HL-60 (cell line): ENCODE results near the gene RSBN1.

Experiments
- GABPA ChIP-seq: IDR thresholded peaks from 2 replicates; pipeline ENCODE4 v1.6.1; 2012; ENCODE audit warnings: low read depth
- POLR2AphosphoS5 ChIP-seq: IDR thresholded peaks from 2 replicates; pipeline ENCODE4 v1.6.1; 2012; ENCODE audit warnings: low read depth
- SPI1 ChIP-seq: IDR thresholded peaks from 2 replicates; pipeline ENCODE4 v1.6.1; 2012; ENCODE audit warnings: low read depth, mild to moderate bottlenecking, borderline replicate concordance
- TF ChIP-seq, protein P1 (sequence below): IDR thresholded peaks from 2 replicates; pipeline ENCODE4 v1.6.1; 2012; ENCODE audit warnings: low read depth; ENCODE audit not compliant: insufficient replicate concordance
- TF ChIP-seq, protein P2 (sequence below): IDR thresholded peaks from one replicate; pipeline ENCODE4 v1.5.1; 2011; ENCODE audit warnings: low read length, control low read depth, inconsistent platforms; ENCODE audit not compliant: insufficient read depth

DNA sequence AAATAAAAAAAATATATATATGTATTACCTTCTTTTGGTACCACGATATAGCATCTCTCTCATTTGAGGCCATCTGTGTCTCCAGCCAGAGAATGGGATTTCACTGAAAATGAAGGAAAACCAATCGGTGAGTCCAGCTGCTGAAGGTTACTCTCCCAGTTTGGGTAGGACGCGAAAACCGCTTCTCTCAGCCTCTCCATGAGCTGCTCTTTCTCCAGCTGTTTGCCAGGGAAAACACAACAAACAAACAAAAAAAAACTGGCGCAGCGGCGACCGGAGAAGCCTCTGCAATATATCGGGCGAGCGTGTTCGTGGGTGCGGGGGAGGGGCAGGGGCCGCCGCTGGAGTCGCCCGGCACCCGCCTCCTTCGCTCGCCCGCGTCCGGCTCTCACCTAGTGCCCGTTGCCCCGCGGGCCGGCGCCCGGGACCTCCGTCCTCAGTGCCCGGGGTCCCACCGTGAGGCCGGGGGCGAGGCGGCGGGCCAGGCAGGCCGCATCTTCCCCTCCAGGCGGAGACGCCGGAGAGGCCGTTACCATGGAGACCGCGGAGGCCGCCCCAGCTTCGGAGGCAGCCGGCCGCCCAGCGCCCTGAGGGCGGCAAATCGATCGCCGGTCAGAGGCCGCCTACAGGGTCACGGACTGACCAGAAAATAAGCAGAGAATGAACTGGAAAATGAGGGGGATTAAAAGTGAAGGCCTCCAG, 53.5 kb downstream of the RSBN1 start:
- TF ChIP-seq SPI1 (no peak), POLR2AphosphoS5 (no peak), GABPA (no peak)
- TF ChIP-seq, protein P1, sequence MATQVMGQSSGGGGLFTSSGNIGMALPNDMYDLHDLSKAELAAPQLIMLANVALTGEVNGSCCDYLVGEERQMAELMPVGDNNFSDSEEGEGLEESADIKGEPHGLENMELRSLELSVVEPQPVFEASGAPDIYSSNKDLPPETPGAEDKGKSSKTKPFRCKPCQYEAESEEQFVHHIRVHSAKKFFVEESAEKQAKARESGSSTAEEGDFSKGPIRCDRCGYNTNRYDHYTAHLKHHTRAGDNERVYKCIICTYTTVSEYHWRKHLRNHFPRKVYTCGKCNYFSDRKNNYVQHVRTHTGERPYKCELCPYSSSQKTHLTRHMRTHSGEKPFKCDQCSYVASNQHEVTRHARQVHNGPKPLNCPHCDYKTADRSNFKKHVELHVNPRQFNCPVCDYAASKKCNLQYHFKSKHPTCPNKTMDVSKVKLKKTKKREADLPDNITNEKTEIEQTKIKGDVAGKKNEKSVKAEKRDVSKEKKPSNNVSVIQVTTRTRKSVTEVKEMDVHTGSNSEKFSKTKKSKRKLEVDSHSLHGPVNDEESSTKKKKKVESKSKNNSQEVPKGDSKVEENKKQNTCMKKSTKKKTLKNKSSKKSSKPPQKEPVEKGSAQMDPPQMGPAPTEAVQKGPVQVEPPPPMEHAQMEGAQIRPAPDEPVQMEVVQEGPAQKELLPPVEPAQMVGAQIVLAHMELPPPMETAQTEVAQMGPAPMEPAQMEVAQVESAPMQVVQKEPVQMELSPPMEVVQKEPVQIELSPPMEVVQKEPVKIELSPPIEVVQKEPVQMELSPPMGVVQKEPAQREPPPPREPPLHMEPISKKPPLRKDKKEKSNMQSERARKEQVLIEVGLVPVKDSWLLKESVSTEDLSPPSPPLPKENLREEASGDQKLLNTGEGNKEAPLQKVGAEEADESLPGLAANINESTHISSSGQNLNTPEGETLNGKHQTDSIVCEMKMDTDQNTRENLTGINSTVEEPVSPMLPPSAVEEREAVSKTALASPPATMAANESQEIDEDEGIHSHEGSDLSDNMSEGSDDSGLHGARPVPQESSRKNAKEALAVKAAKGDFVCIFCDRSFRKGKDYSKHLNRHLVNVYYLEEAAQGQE, result no peak
- TF ChIP-seq, protein P2, sequence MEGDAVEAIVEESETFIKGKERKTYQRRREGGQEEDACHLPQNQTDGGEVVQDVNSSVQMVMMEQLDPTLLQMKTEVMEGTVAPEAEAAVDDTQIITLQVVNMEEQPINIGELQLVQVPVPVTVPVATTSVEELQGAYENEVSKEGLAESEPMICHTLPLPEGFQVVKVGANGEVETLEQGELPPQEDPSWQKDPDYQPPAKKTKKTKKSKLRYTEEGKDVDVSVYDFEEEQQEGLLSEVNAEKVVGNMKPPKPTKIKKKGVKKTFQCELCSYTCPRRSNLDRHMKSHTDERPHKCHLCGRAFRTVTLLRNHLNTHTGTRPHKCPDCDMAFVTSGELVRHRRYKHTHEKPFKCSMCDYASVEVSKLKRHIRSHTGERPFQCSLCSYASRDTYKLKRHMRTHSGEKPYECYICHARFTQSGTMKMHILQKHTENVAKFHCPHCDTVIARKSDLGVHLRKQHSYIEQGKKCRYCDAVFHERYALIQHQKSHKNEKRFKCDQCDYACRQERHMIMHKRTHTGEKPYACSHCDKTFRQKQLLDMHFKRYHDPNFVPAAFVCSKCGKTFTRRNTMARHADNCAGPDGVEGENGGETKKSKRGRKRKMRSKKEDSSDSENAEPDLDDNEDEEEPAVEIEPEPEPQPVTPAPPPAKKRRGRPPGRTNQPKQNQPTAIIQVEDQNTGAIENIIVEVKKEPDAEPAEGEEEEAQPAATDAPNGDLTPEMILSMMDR, result no peak
